Fibroblast of the aortic adventitia (primary cell): Measurements from ENCODE around the gene CCSAP. TPM values are rescaled to one million over a fixed set of nuclear protein-coding genes. Genes with fewer than 3 reads are reported as not detected.
"Not testable (repeated sequence)": the region's sequence is repeated elsewhere in the genome, so short reads cannot be mapped to it uniquely, and the experiment has no call there.

ENCODE experiments used
- DNase-seq: peaks from one replicate; pipeline ENCODE4 v3.0.0-alpha.2; 2010; ENCODE audit warnings: low read depth
- H3K4me3 ChIP-seq: 2 replicates; pipeline ENCODE4 v1.5.1; 2011; ENCODE audit warnings: low read depth, mild to moderate bottlenecking, control low read depth, low read length, moderate library complexity
- total RNA-seq: library from RNA; depleted of rRNA; stranded (reverse); fragments of >200 nt; gene quantifications from 2 replicates; pipeline ENCODE4 v1.2.3, GENCODE V29; 2012; ENCODE audit warnings: low replicate concordance
- TF ChIP-seq, protein P1 (sequence below): IDR thresholded peaks from 2 replicates; pipeline ENCODE4 v1.5.1; 2011; ENCODE audit warnings: mild to moderate bottlenecking, low read length, control low read depth, inconsistent platforms; ENCODE audit not compliant: insufficient read depth

CCSAP gene
- total RNA-seq, 1 donor, result 5.3 TPM

DNA sequence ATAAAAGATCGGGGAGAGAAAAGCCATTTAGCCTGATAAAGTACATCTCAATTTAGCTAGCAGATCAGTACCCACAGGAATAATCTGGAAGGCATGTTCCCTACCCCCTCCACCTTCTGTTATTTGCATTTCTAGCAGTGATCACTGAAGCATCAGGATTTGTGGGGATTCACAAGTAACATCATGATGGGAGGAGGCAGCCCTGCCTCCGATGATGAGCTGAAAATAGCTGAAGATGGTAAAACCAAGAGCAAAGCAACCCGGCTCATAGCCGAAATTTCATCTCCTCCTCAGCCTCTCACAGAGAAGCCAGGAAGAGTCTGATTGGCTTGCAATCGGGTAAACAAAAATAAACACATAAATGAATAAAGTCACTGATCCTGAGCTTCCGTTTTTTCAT is 2.4 kb downstream of the CCSAP start:
- TF ChIP-seq, protein P1, sequence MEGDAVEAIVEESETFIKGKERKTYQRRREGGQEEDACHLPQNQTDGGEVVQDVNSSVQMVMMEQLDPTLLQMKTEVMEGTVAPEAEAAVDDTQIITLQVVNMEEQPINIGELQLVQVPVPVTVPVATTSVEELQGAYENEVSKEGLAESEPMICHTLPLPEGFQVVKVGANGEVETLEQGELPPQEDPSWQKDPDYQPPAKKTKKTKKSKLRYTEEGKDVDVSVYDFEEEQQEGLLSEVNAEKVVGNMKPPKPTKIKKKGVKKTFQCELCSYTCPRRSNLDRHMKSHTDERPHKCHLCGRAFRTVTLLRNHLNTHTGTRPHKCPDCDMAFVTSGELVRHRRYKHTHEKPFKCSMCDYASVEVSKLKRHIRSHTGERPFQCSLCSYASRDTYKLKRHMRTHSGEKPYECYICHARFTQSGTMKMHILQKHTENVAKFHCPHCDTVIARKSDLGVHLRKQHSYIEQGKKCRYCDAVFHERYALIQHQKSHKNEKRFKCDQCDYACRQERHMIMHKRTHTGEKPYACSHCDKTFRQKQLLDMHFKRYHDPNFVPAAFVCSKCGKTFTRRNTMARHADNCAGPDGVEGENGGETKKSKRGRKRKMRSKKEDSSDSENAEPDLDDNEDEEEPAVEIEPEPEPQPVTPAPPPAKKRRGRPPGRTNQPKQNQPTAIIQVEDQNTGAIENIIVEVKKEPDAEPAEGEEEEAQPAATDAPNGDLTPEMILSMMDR, result no peak
- no peak for DNase-seq
- no peak overlapping the region for H3K4me3 ChIP-seq

DNA sequence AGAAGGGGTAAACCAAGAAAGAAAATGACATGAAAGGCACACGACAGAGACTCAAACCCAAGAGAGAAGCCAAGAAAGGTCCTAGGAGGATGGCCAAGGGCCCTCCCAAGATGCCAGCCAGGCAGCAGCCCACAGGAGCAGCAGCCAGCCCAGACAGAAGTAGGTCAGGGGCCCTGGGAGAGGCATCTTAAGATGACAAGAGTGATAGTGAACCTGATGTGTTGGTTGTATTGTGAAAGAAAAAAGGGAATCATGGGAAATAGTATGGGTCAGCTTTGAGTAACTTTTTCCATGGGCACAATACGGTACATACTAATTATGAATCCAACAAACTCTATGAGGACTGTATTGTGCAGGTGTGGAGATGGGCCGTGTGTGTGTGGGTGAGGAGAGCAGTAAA is 3.3 kb downstream of the CCSAP start:
- DNase-seq, result no peak
- H3K4me3 ChIP-seq, result no peak overlapping the region
- TF ChIP-seq, protein P1, result no peak

DNA sequence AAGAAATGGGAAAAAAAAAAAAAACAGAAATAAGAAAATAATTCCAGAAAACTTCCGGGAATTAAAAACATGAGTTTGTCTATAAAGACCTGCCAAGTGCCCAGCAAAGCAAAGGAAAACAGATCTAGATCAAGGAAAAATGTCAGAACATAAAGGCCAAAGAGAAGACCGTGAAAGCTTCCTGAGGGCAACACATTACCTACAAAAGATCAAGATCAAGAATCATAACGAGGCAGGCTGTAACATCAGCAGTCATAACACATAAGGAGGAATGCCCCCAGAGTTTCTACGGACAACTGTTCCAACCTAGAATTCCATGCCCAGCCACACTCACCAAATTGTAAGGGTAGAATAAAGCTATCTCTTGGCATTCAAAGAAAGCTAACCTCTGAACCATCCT is 3.8 kb downstream of the CCSAP start:
- DNase-seq, result no peak
- no peak overlapping the region for H3K4me3 ChIP-seq
- TF ChIP-seq, protein P1, result no peak

DNA sequence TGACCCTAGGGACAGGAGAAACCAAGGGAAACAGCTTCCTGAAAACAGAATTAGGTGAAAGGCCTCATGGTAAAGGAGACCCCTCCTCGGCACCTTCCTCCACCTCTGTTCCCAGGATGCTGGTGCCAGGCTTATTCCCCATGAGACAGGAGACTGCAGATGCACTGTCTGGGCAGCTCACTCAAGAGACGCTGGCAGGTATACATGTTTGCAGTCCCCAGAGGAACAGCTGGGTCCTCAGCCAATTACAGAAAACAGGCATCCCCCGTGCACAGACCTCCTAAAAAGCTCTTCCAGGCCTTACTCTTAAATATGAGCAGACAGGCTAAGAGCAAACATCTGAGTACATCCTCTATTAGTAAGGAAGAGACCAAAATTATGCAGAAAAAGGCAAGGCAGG is 6.5 kb downstream of the CCSAP start:
- TF ChIP-seq, protein P1, result no peak
- no peak for DNase-seq
- H3K4me3 ChIP-seq, result no peak overlapping the region

DNA sequence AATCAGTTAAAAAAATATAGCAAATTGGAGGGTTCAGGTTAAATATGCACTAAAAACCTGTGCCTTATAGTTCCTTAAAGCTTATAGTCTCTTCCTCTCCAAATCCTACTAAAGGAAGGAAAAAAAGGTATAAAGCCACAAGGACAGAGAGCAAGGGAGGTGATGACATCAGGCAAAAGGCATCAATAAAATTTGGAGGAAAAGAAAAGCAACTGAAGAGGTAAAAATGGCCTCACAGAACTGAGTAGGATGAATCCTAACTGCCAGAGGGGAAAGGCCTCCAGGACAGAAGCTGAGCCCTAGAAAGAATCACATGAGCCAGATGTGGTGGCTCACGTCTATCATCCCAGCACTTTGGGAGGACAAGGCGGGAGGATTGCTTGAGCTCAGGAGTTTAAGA is 8.1 kb downstream of the CCSAP start:
- TF ChIP-seq, protein P1, result no peak
- DNase-seq, result no peak
- H3K4me3 ChIP-seq, result no peak overlapping the region

DNA sequence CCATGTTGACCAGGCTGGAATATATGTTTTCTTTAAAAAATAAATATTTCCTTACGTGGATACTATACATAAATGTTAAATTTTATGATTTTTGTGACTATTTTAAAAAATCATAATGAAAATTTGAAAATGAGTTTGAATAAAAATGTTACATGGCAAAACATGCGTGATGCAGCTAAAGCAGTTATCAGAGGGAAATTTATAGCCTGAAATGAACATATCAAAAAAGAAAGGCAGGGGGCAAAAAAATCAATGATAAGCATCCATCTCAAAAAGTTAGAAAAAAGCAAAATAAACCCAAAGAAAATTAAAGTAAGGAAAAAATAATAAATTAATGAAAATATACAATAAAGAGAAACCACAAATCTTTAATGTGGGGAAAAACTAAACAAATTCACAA is 8.6 kb downstream of the CCSAP start:
- TF ChIP-seq, protein P1, result no peak
- no peak for DNase-seq
- no peak overlapping the region for H3K4me3 ChIP-seq

DNA sequence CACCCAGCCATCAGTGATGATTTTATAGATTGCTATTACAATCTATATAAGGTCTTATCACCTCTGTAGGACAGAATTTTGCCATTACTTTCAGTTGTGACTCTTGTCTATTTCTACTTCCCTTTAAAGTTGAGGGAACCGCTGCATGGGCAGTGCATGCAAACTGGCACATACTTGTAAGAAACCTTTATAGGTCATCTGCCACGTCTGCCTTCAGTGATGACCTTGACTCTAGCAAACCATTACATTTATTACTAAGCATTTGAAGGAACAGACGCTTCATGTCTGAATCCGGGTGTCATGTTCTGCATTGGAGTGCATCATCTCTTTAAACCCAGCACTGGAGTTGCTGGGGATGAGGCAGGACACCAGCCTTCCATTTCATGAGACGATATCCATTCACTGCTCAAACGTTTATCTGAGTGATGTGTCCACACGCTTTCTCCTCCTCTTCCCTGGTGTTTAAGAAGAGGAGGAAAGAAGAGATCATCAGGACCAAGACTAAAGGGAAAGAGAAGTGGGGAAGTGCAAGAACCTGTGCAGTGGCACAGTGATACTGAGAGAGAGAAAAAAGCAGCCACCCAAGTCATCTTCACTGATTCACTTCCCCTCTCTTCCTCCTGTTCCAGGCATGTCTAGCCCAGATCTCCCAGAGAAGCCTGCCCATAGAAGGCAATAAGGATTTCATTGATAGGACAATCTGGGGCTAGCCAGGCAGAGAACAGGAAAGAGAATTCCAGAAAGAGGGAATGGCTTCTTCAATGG is 14.1 kb downstream of the CCSAP start:
- no peak for DNase-seq
- TF ChIP-seq, protein P1, result no peak
- no peak overlapping the region for H3K4me3 ChIP-seq

DNA sequence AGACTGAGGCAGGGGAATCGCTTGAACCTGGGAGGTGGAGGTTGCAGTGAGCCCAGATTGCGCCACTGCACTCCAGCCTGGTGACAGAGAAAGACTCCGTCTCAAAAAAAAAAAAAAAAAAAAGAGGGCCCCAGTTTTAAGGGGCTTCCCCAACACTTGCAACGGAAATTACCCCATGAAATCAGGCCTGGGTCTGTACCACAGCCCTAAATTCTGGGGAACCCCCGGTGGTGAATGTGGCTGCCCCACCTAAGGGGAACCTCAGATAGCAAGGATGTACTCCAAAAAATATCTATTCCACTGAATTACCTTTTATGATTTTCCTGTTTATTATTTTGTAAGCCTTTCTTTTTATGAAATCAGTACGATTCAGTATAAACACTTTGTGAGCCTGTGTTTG is 15.1 kb downstream of the CCSAP start:
- DNase-seq, H3K4me3 ChIP-seq: not testable (repeated sequence)
